Left ventricle myocardium superior (tissue), 1 donor: ENCODE measurements around the gene GALNT12. TPM values are rescaled to one million over a fixed set of nuclear protein-coding genes. Genes with fewer than 3 reads are reported as not detected.

Source experiments
- ATAC-seq: fragments of 200-7000 bp; cut with Tn5 transposase; one replicate; pipeline ENCODE4 v1.9.1; 2020; ENCODE audit warnings: mild to moderate bottlenecking, moderate library complexity
- DNase-seq: peaks from one replicate; pipeline ENCODE4 v3.0.0-alpha.2; 2020
- intact Hi-C: fragments of 100-400 bp; cut with micrococcal nuclease; formaldehyde crosslinking; loops from one replicate; pipeline ENCODE4 v1.11.0; 2022
- total RNA-seq: library from RNA; stranded (reverse); fragmentation: NEBNext Ultra II Directional; extraction: Animal tissue kit (Norgen Biotek cat#: 25700); gene quantifications from one replicate; pipeline ENCODE4 v1.2.1, GENCODE V29; 2021
- donor health status: DM: no; HTN: yes; CAD: no; lungs with severe emphysema.

The GALNT12 gene
- total RNA-seq, 1 donor from 2014 or later: 0.64 TPM

DNA sequence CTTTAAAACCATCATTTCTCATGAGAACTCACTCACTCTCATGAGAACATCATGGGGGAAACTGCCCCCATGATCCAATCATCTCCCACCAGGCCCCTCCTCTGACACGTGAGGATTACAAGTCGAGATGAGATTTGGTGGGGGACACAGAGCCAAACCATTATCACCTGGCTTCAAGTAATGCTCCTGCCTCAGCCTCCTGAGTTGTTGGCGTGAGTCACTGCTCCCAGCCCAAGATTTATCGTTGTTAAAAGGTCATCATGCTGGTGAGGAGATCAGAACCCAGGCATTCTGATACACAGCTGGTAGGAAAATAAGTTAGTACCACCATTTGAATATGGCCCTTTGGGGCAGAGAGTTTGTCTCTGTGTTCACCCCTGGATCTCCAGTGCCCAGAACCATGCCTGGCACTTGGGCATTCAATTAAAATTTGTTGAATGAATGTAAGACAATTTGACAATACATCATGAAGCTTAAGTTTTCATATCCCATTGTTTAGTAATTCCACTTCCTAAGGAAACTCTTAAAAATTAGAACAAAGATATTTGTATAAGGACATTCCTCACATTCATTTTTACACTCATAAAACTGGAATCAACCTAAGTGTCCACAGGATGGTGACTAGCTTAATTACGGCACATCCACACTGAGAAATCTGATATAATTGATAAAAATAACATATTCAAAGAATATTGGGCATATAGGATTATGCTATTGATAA lies 78.3 kb downstream of the GALNT12 start:
- ATAC-seq (no peak), DNase-seq (no peak)
- intact Hi-C loops: loop anchor here (10.0 kb wide), 1 partner anchor 59 kb away; the partner anchor contains the start of gene COL15A1

DNA sequence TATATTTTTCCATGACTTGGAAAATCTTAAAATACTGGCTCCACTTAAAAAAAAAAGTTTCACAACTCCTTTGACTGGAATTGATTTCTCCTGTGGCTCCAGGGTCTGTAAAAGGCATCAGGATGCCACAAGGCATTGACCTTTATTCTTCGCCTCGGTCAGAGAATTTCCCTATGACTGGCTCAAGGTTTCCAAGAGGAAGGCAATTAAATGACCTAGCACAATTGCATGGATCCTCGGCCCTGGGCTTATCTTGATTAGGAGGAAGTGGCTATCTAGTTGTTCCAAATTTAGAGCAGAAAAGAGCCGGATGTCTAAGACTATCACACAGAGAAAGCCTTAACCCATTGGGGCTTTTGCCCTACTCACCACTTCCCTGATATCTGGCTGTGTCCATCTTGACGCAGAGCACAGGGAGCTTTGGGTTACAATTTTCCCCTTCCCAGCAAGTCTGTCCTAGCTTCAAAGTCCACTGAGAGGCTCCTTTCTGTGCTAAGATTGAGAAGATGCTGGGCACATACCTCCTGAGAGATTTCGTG lies 79.3 kb downstream of the GALNT12 start:
- ATAC-seq (peak; percentile 55), DNase-seq (no peak)
- intact Hi-C loops: loop anchor here (10.0 kb wide), 1 partner anchor 58 kb away; the partner anchor contains the start of gene COL15A1

DNA sequence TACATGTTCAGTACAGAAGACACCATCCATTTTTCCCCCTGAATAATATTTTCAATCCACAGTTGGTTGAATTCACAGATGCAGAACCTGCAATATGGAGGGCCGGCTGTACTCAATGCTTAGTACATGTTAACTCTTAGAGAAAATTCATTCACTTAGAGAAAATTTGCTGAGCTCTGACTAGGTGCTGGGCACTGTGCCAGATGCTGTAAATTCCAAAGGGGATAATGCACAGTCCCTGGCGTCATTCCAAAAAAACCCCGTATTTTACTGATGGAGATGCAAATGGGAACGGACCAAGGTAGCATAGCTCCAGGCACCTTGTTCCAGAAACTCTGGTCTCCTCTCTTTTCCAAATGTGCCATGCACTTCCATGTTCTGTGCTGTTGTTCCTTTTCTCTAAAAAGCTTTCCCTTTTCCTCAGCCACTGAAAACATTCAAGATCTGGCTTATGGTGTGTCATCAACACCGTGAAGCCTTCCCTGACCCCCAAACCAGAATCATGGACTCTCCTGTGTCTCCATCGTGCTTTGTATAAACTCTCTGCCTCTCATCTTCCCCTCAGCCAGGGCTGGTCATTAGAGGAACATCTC lies 80.5 kb downstream of the GALNT12 start:
- intact Hi-C loops: loop anchor here (10.0 kb wide), 1 partner anchor 57 kb away; the partner anchor contains the start of gene COL15A1
- DNase-seq: no peak
- no peak for ATAC-seq

- peak; percentile 69 for ATAC-seq
- intact Hi-C loops: loop anchor here (10.0 kb wide), 1 partner anchor 56 kb away; the partner anchor contains the start of gene COL15A1
- DNase-seq: no peak
Measured at GRCh38 chr9:98888801-98889421, 81.4 kb downstream of the GALNT12 start.

GRCh38 chr9:98890256-98890655 lies 82.8 kb downstream of the GALNT12 start:
- no peak for DNase-seq
- no peak for ATAC-seq
- intact Hi-C loops: no loop called here

GRCh38 chr9:98892288-98892687 lies 84.8 kb downstream of the GALNT12 start:
- no peak for ATAC-seq
- DNase-seq: no peak
- intact Hi-C loops: no loop called here

DNA sequence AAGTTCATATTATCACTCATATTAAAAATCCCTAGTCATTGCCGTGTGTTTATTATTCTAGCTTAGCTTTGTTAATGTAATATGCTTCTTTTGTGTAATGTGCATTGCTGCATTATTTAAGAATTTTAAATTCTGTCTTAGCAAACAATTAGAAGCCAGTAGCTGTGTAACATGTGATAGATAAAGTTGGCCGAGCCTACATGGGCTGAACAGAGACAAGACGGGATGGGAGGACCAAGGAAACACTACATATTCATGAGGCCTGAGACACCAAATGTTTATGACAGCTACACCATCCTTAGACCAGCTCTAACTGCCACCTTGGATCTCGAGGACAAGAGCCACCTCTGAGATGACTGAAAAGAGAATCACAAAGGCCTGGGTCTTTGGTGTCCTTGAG lies 85.2 kb downstream of the GALNT12 start:
- no peak for DNase-seq
- intact Hi-C loops: no loop called here
- ATAC-seq: no peak

DNA sequence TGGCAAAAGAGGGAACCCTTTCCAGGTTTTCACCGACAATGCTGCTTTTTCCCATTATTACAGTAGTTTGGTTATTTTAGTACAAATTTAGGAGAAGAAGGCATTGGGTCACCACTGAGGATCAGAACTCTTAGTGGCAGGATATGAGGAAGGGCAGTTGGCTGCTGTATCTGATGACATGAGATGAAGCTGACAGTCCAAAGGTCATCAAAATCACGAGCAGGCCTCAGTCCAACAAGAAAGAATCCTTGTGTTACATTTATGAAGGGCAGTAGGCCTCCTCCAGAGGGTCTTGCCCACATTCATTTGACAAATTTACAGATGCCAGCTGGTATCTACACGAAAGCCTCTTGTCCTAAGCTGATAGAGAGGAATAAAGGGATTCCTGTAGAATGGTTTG lies 86.7 kb downstream of the GALNT12 start:
- no peak for DNase-seq
- intact Hi-C loops: no loop called here
- no peak for ATAC-seq

DNA sequence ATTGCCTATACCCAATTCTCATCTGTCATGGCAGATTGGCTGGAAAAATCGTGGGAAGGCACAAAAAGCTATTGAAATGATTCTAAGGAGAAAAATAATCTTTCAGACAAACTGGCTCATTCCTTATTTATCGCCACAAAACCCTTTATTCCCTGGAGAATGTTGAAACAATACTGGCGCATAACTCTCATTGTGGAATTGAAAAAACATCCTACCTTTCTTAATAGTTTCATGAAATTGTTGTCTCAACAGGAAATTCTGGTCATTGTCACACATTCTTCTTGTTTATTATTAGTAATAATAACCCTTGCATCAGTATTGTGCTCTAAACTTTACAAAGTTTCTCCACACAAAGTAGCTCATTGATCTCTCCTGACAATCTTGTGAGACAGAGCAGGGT lies 87.3 kb downstream of the GALNT12 start:
- ATAC-seq: no peak
- no peak for DNase-seq
- intact Hi-C loops: no loop called here

- DNase-seq (no peak), ATAC-seq (no peak)
- intact Hi-C loops: no loop called here
Measured at GRCh38 chr9:98896632-98897031, 89.2 kb downstream of the GALNT12 start.

GRCh38 chr9:98897745-98898144 lies 90.3 kb downstream of the GALNT12 start:
- intact Hi-C loops: no loop called here
- no peak for DNase-seq

DNA sequence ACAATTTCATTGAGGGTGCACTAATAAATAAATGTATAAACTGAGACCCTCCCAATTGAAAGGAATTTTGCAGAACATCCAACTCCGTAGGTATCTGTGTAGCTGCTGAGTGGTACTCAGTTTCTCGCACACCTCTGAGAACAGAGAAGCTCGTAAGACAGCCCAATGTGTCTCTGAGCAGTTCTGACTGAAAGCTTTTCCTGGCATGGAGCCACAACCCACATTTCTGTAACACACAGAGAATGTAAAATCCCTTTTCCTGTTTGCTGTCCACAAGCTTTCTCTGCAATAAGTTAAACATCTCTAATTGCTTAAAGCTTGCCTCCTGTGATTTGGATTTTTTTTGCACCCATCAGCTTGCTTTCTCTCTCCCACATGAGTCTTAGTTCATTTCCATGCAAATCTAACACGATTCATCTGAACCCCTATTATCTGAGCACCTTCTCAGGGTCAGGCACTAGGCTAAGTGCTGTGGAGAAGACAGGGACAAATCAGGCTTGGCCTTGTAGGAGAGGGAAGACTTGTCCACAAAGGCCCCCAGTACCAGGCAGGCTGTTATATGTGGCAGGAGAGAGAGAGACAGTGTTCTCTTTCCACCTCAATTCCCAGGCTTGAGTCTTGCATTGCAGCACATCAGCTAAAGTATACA lies 92.1 kb downstream of the GALNT12 start:
- ATAC-seq (peak; percentile 17), DNase-seq (no peak)
- intact Hi-C loops: no loop called here

More at GRCh38 chr9:98897745-98898144, 90.3 kb downstream of the GALNT12 start:
- no peak for ATAC-seq

Other genes with a start within 250 kb of the GALNT12 start
- 0.62 TPM for gene GABBR2, start 98.7 kb upstream of the GALNT12 start, total RNA-seq
- 4.0 TPM for gene ANKS6, start 11.1 kb upstream of the GALNT12 start, total RNA-seq
- gene COL15A1, start 136.2 kb downstream of the GALNT12 start, total RNA-seq: 47.2 TPM